Mesothelial cell of epicardium (in vitro differentiated cells): ENCODE measurements around the gene CHRNG. TPM values are rescaled to one million over a fixed set of nuclear protein-coding genes. Genes with fewer than 3 reads are reported as not detected.

ENCODE experiments used
- DNase-seq, 2 experiments: peaks; one replicate each; pipeline ENCODE4 v3.0.0; 2021; ENCODE audit warnings: low spot score in 2 of 2; ENCODE audit not compliant: unreplicated experiment in 2 of 2
- H3K27ac Mint-ChIP-seq: 2 replicates; pipeline ENCODE4 v1.8.0; 2021; ENCODE audit warnings: mixed read lengths
- H3K27me3 Mint-ChIP-seq: 2 replicates; pipeline ENCODE4 v1.8.0; 2021; ENCODE audit warnings: low read depth, mixed read lengths
- H3K36me3 Mint-ChIP-seq: 2 replicates; pipeline ENCODE4 v1.8.0; 2021; ENCODE audit warnings: mixed read lengths
- H3K4me1 Mint-ChIP-seq: 2 replicates; pipeline ENCODE4 v1.8.0; 2021; ENCODE audit warnings: mixed read lengths
- H3K4me3 Mint-ChIP-seq: 2 replicates; pipeline ENCODE4 v1.8.0; 2021; ENCODE audit warnings: mild to moderate bottlenecking, moderate library complexity, mixed read lengths
- H3K9me3 Mint-ChIP-seq: 2 replicates; pipeline ENCODE4 v1.8.0; 2021; ENCODE audit warnings: mixed read lengths
- CTCF ChIP-seq: fragments of 200-600 bp; sonication (generic); IDR thresholded peaks from one replicate; pipeline ENCODE4 v1.5.0; 2021; ENCODE audit warnings: antibody characterized with exemption; ENCODE audit not compliant: unreplicated experiment
- total RNA-seq: library from RNA; stranded (reverse); gene quantifications from 3 replicates; pipeline ENCODE4 v1.2.1, GENCODE V29; 2021

CHRNG gene
- total RNA-seq, 1 donor from 2014 or later, result not detected

GRCh38 chr2:232588031-232588430, 48.5 kb downstream of the CHRNG start:
- no peak for DNase-seq
- no peak for TF ChIP-seq CTCF
- Mint-ChIP-seq H3K4me1 (no peaks in the 10 kb centered on the region), H3K27me3 (no peaks in the 10 kb centered on the region), H3K36me3 (peaks cover 20% of the 10 kb centered on the region), H3K9me3 (peaks cover 15% of the 10 kb centered on the region), H3K27ac (no peak overlapping the region), H3K4me3 (no peak overlapping the region)

GRCh38 chr2:232588680-232589585, 49.4 kb downstream of the CHRNG start:
- Mint-ChIP-seq H3K9me3 (peaks cover 14% of the 10 kb centered on the region), H3K4me1 (no peaks in the 10 kb centered on the region), H3K36me3 (peaks cover 12% of the 10 kb centered on the region), H3K27me3 (no peaks in the 10 kb centered on the region), H3K4me3 (no peak overlapping the region), H3K27ac (no peak overlapping the region)
- DNase-seq, result no peak
- TF ChIP-seq CTCF, result no peak

GRCh38 chr2:232592772-232593395, 53.4 kb downstream of the CHRNG start:
- Mint-ChIP-seq H3K4me1 (no peaks in the 10 kb centered on the region), H3K4me3 (no peak overlapping the region), H3K36me3 (no peaks in the 10 kb centered on the region), H3K27me3 (no peaks in the 10 kb centered on the region), H3K9me3 (peaks cover 4% of the 10 kb centered on the region), H3K27ac (no peak overlapping the region)
- DNase-seq, result no peak
- no peak for TF ChIP-seq CTCF

- H3K27me3 Mint-ChIP-seq, result no peaks in the 10 kb centered on the region
- H3K4me1 Mint-ChIP-seq, result no peaks in the 10 kb centered on the region
- DNase-seq, result no peak
- no peak overlapping the region for H3K27ac Mint-ChIP-seq
- peaks cover 4% of the 10 kb centered on the region for H3K9me3 Mint-ChIP-seq
- no peak overlapping the region for H3K4me3 Mint-ChIP-seq
- TF ChIP-seq CTCF, result no peak
- no peaks in the 10 kb centered on the region for H3K36me3 Mint-ChIP-seq
Observed at GRCh38 chr2:232593982-232594381, 54.5 kb downstream of the CHRNG start.

Other genes starting within 250 kb of the CHRNG start
- gene ALPP, start 160.9 kb upstream of the CHRNG start, total RNA-seq, result not detected in 3 replicates
- gene ALPG, start 132.8 kb upstream of the CHRNG start, total RNA-seq, result not detected in 3 replicates
- not detected in 3 replicates for gene ALPI, start 83.5 kb upstream of the CHRNG start, total RNA-seq
- gene ECEL1, start 51.9 kb upstream of the CHRNG start, total RNA-seq, result 8.8 to 9.7 TPM (median 9.5 TPM) in 3 replicates
- gene PRSS56, start 19.3 kb upstream of the CHRNG start, total RNA-seq, result 0.09 TPM in 1 of 3 replicates, not detected in the others
- not detected in 3 replicates for gene CHRND, start 13.5 kb upstream of the CHRNG start, total RNA-seq
- gene TIGD1, start 10.9 kb downstream of the CHRNG start, total RNA-seq, result 11.0 to 12.2 TPM (median 11.2 TPM) in 3 replicates
- 72.2 to 78.3 TPM (median 72.5 TPM) in 3 replicates for gene EIF4E2, start 11.0 kb downstream of the CHRNG start, total RNA-seq
- gene EFHD1, start 93.9 kb downstream of the CHRNG start, total RNA-seq, result 5.3 to 5.6 TPM (median 5.4 TPM) in 3 replicates
- 75.3 to 78.8 TPM (median 76.9 TPM) in 3 replicates for gene GIGYF2, start 157.6 kb downstream of the CHRNG start, total RNA-seq
- 0.35 to 0.60 TPM (median 0.41 TPM) in 3 replicates for gene KCNJ13, start 236.9 kb downstream of the CHRNG start, total RNA-seq